ENCODE measurements around the gene ZDHHC1. TPM values are rescaled to one million over a fixed set of nuclear protein-coding genes. Genes with fewer than 3 reads are reported as not detected.

ZDHHC1 gene
- total RNA-seq, 2 donors from 2014 or later, result 15.0 to 28.7 TPM

GRCh38 chr16:67425580-67425979 is 9.3 kb upstream of the ZDHHC1 start:
- no peaks in the 10 kb centered on the region for H3K36me3 ChIP-seq
- no peak overlapping the region for H3K4me3 ChIP-seq
- ATAC-seq (ENCODE audit: insufficient number of reproducible peaks, low FRiP score, low read depth), result no peak
- TF ChIP-seq CTCF (IDR thresholded peaks at IDR 0.05), result no peak
- no peaks in the 10 kb centered on the region for H3K27me3 ChIP-seq (replicated peaks; ENCODE audit: insufficient read depth)
- no peaks in the 10 kb centered on the region for H3K9me3 ChIP-seq
- DNase-seq (ENCODE audit: low spot score), result no peak
- peaks cover 0 to 5% of the 10 kb centered on the region in 2 donors for H3K4me1 ChIP-seq (ENCODE audit: control insufficient read depth in 1 of 2, low read depth in 2 of 2)
- no peak overlapping the region for H3K27ac ChIP-seq

- Histone ChIP-seq H3K27ac (no peak overlapping the region), H3K9me3 (no peaks in the 10 kb centered on the region), H3K27me3 (replicated peaks; ENCODE audit: insufficient read depth) (no peaks in the 10 kb centered on the region), H3K36me3 (no peaks in the 10 kb centered on the region), H3K4me1 (ENCODE audit: control insufficient read depth in 1 of 2, low read depth in 2 of 2) (no peaks in the 10 kb centered on the region), H3K4me3 (no peak overlapping the region)
- no peak for DNase-seq (ENCODE audit: low spot score)
- no peak for ATAC-seq (ENCODE audit: insufficient number of reproducible peaks, low FRiP score, low read depth)
- TF ChIP-seq CTCF (IDR thresholded peaks at IDR 0.05), result no peak
Measured at GRCh38 chr16:67425061-67425460, 8.8 kb upstream of the ZDHHC1 start.

- DNase-seq (ENCODE audit: low spot score), result no peak
- H3K4me1 ChIP-seq (ENCODE audit: control insufficient read depth in 1 of 2, low read depth in 2 of 2), result no peaks in the 10 kb centered on the region
- H3K9me3 ChIP-seq, result no peaks in the 10 kb centered on the region
- H3K27ac ChIP-seq, result no peak overlapping the region
- no peaks in the 10 kb centered on the region for H3K36me3 ChIP-seq
- TF ChIP-seq CTCF (IDR thresholded peaks at IDR 0.05), result no peak
- no peak for ATAC-seq (ENCODE audit: insufficient number of reproducible peaks, low FRiP score, low read depth)
- H3K27me3 ChIP-seq (replicated peaks; ENCODE audit: insufficient read depth), result no peaks in the 10 kb centered on the region
- no peak overlapping the region for H3K4me3 ChIP-seq
Measured at GRCh38 chr16:67424261-67424615, 8.0 kb upstream of the ZDHHC1 start.

GRCh38 chr16:67423611-67424260 is 7.5 kb upstream of the ZDHHC1 start:
- Histone ChIP-seq H3K9me3 (no peaks in the 10 kb centered on the region), H3K4me3 (no peak overlapping the region), H3K27me3 (replicated peaks; ENCODE audit: insufficient read depth) (no peaks in the 10 kb centered on the region), H3K4me1 (ENCODE audit: control insufficient read depth in 1 of 2, low read depth in 2 of 2) (no peaks in the 10 kb centered on the region), H3K36me3 (no peaks in the 10 kb centered on the region), H3K27ac (no peak overlapping the region)
- DNase-seq (ENCODE audit: low spot score) (no peak), ATAC-seq (ENCODE audit: insufficient number of reproducible peaks, low FRiP score, low read depth) (no peak)
- TF ChIP-seq CTCF (IDR thresholded peaks at IDR 0.05), result no peak

GRCh38 chr16:67423015-67423414 is 6.7 kb upstream of the ZDHHC1 start:
- Histone ChIP-seq H3K4me3 (no peak overlapping the region), H3K9me3 (no peaks in the 10 kb centered on the region), H3K27me3 (replicated peaks; ENCODE audit: insufficient read depth) (no peaks in the 10 kb centered on the region), H3K27ac (no peak overlapping the region), H3K36me3 (no peaks in the 10 kb centered on the region), H3K4me1 (ENCODE audit: control insufficient read depth in 1 of 2, low read depth in 2 of 2) (no peaks in the 10 kb centered on the region)
- DNase-seq (ENCODE audit: low spot score) (no peak), ATAC-seq (ENCODE audit: insufficient number of reproducible peaks, low FRiP score, low read depth) (no peak)
- TF ChIP-seq CTCF (IDR thresholded peaks at IDR 0.05), result no peak
